HepG2 (cell line): ENCODE data around the gene TRIM66. TPM values are rescaled to one million over a fixed set of nuclear protein-coding genes. Genes with fewer than 3 reads are reported as not detected.

Experiments
- ATAC-seq: fragments of 200-7000 bp; cut with Tn5 transposase; 3 replicates; pipeline ENCODE4 v1.9.1; 2020; ENCODE audit warnings: mild to moderate bottlenecking, moderate library complexity
- BruUV-seq: library from RNA; stranded (reverse); fragments of 400-500 nt; replicated peaks from 2 replicates; lab custom pipeline; 2021; lab: Mats Ljungman, UMichigan
- CTCF ChIA-PET: fragments of 300-600 bp; formaldehyde crosslinking; extraction: SDS; loops from one replicate; lab custom pipeline; 2021; ENCODE audit warnings: low total read pairs, inconsistent platforms, low intra/inter-chr PET ratio; lab: Yijun Ruan, JAX
- POLR2A ChIA-PET: fragments of 350-600 bp; sonication (Branson Sonifier 250); formaldehyde crosslinking; loops from one replicate; lab custom pipeline; 2020; ENCODE audit warnings: antibody characterized with exemption, inconsistent platforms; lab: Yijun Ruan, JAX
- DNase-seq: peaks from one replicate; pipeline ENCODE4 v3.0.0-alpha.2; 2015; ENCODE audit warnings: low spot score
- FAIRE-seq: peaks from 3 replicates; lab custom pipeline; 2011; peaks lifted over from hg19 to GRCh38; lab: Jason Lieb, UNC
- H2AFZ ChIP-seq: one replicate; pipeline ENCODE4 v1.6.1; 2011; ENCODE audit warnings: low read length, inconsistent platforms
- H3K27ac ChIP-seq: fragments of 300-600 bp; 3 replicates; pipeline ENCODE4 v1.8.0; 2011; ENCODE audit warnings: mixed run types, mild to moderate bottlenecking, mixed read lengths, low read length, inconsistent platforms; ENCODE audit not compliant: insufficient read depth; ENCODE audit errors: extremely low read length
- H3K27me3 ChIP-seq, 2 experiments: fragments of 200-600 bp in 1 of 2; 2 replicates in 1 of 2; 3 replicates in 1 of 2; pipeline versions ENCODE4 v1.6.0 to v1.8.0; 2011; ENCODE audit warnings: low read length in 2 of 2, mild to moderate bottlenecking in 2 of 2, moderate library complexity in 2 of 2, inconsistent platforms in 1 of 2; ENCODE audit not compliant: insufficient read depth in 2 of 2, control insufficient read depth in 1 of 2
- H3K36me3 ChIP-seq, 2 experiments: fragments of 200-600 bp in 1 of 2; replicated peaks in 1 of 2; 2 replicates in 1 of 2; 3 replicates in 1 of 2; pipeline versions ENCODE4 v1.5.1 to v1.8.0; 2011; ENCODE audit warnings: low read length in 2 of 2, inconsistent platforms in 1 of 2; ENCODE audit not compliant: insufficient read depth in 2 of 2, control insufficient read depth in 1 of 2
- H3K4me1 ChIP-seq: 2 replicates; pipeline ENCODE4 v1.5.1; 2012; ENCODE audit warnings: low read length, inconsistent platforms; ENCODE audit not compliant: insufficient read depth
- H3K4me2 ChIP-seq: 2 replicates; pipeline ENCODE4 v1.6.0; 2011; ENCODE audit warnings: low read depth, low read length, inconsistent platforms
- H3K4me3 ChIP-seq, 3 experiments: fragments of 200-600 bp in 1 of 3; sonication (generic), shearing (Covaris generic) in 1 of 3; replicated peaks in 1 of 3; 2 replicates each; pipeline ENCODE4 v1.5.1; 2011 to 2016; ENCODE audit warnings: low read length in 3 of 3, inconsistent platforms in 2 of 3, low read depth in 2 of 3, mild to moderate bottlenecking in 2 of 3, control low read depth in 1 of 3, mixed read lengths in 1 of 3; ENCODE audit not compliant: insufficient read depth in 1 of 3
- H3K79me2 ChIP-seq: one replicate; pipeline ENCODE4 v1.6.1; 2011; ENCODE audit warnings: low read length, inconsistent platforms; ENCODE audit not compliant: insufficient read depth
- H3K9ac ChIP-seq: 2 replicates; pipeline ENCODE4 v1.6.0; 2011; ENCODE audit warnings: mild to moderate bottlenecking, low read depth, low read length, inconsistent platforms; ENCODE audit not compliant: insufficient read depth
- H3K9me3 ChIP-seq: 2 replicates; pipeline ENCODE4 v1.5.1; 2012; ENCODE audit warnings: mild to moderate bottlenecking, low read length
- H4K20me1 ChIP-seq: 2 replicates; pipeline ENCODE4 v1.6.0; 2011; ENCODE audit warnings: inconsistent platforms, mild to moderate bottlenecking, low read length, moderate library complexity; ENCODE audit not compliant: insufficient read depth
- ATF6 ChIP-seq: sonication (generic); formaldehyde crosslinking; conservative IDR thresholded peaks from 2 replicates; pipeline ENCODE4 v1.4.0; 2020; ENCODE audit warnings: missing genetic modification reagents
- FOXO4 ChIP-seq: sonication (generic); formaldehyde crosslinking; conservative IDR thresholded peaks from 2 replicates; pipeline ENCODE4 v1.8.1; 2023; ENCODE audit warnings: missing genetic modification reagents
- MEIS2 ChIP-seq: sonication (generic); formaldehyde crosslinking; IDR thresholded peaks from 2 replicates; pipeline ENCODE4 v1.9.0; 2021; ENCODE audit warnings: mild to moderate bottlenecking, missing genetic modification reagents
- ZNF362 ChIP-seq: sonication (generic); formaldehyde crosslinking; IDR thresholded peaks from 2 replicates; pipeline ENCODE4 v1.4.0; 2020; ENCODE audit warnings: missing genetic modification reagents, mild to moderate bottlenecking, borderline replicate concordance
- ZNF605 ChIP-seq: sonication (generic); formaldehyde crosslinking; IDR thresholded peaks from 2 replicates; pipeline ENCODE4 v1.8.0; 2022; ENCODE audit warnings: mild to moderate bottlenecking, missing genetic modification reagents
- WGBS: methylation state at CpG from one replicate; pipeline ENCODE4 v1.1.6; 2017; ENCODE audit warnings: low lambda C conversion rate; 5-methylcytosine and 5-hydroxymethylcytosine counted together
- in situ Hi-C: cut with HindIII; loops from 2 replicates; pipeline ENCODE4 v1.10.0; 2017; ENCODE audit warnings: low pct_unique_long_range_greater_than_20kb; ENCODE audit not compliant: extremely low pct_ligation_motif_present
- intact Hi-C: fragments of 100-400 bp; cut with micrococcal nuclease; formaldehyde crosslinking; loops from one replicate; pipeline ENCODE4 v1.10.0; 2022; ENCODE audit not compliant: unreplicated experiment
- polyA plus RNA-seq, 8 experiments: library from polyadenylated mRNA; depleted of rRNA in 3 of 8; stranded (reverse) in 7 of 8; unstranded in 1 of 8; fragments of >200 nt; fragmentation: Illumina TruSeq in 4 of 8; extraction: Trizol in 4 of 8; gene quantifications; 2 replicates each; pipeline versions ENCODE4 v1.2.1 to v1.2.3, GENCODE V29; 2011 to 2016; ENCODE audit warnings: low read depth in 4 of 8, missing spikeins in 1 of 8, mixed read lengths in 1 of 8; ENCODE audit not compliant: insufficient read depth in 1 of 8
- total RNA-seq, 5 experiments: library from RNA; depleted of rRNA; stranded (reverse); fragments of >200 nt; fragmentation: Illumina TruSeq; extraction: Trizol; gene quantifications; 2 replicates each; pipeline ENCODE4 v1.2.3, GENCODE V29; 2016; ENCODE audit warnings: low read depth in 1 of 5

TRIM66 gene
- total and polyA plus RNA-seq, 2 of the 13 experiments (the other 11 are each of a cell fraction or from before 2014, with no cell fraction given): 4.9 to 6.1 TPM

GRCh38 chr11:8603696-8604077 lies 78.8 kb downstream of the TRIM66 start:
- ATAC-seq: no peak

More at GRCh38 chr11:8603696-8604077, 78.8 kb downstream of the TRIM66 start:
- ChIA-PET CTCF (no interaction called here), POLR2A (no interaction called here)
- H4K20me1 ChIP-seq: no peaks in the 10 kb centered on the region
- no peaks in the 10 kb centered on the region for H3K79me2 ChIP-seq
- in situ Hi-C loops (no loop called here), intact Hi-C loops (loop anchor here (10.0 kb wide), 1 partner anchor 211 kb away; a partner anchor contains a TSS)
- no peak overlapping the region for H3K4me3 ChIP-seq
- BruUV-seq: no TSS peak
- no peak overlapping the region for H3K4me2 ChIP-seq
- no peak overlapping the region for H3K27ac ChIP-seq
- H3K4me1 ChIP-seq: peaks cover 6% of the 10 kb centered on the region
- WGBS: 45% methylated on average over 2 of the region's 2 CpGs
- no peak overlapping the region for H2AFZ ChIP-seq
- TF ChIP-seq ZNF362 (CRISPR knock-in tag) (no peak), MEIS2 (CRISPR knock-in tag) (no peak), ATF6 (CRISPR knock-in tag) (no peak), FOXO4 (CRISPR knock-in tag) (0 out of 2 replicates have a peak, but pooled peaks have one; percentile 34), ZNF605 (no peak)
- no peaks in the 10 kb centered on the region for H3K36me3 ChIP-seq
- no peak overlapping the region for H3K9ac ChIP-seq
- no peaks in the 10 kb centered on the region; a peak in 1 of 5 replicates for H3K27me3 ChIP-seq
- no peak for FAIRE-seq
- no peaks in the 10 kb centered on the region for H3K9me3 ChIP-seq
- DNase-seq: no peak
